Liver (tissue), 9 donors: ENCODE measurements around the gene PGM3. TPM values are rescaled to one million over a fixed set of nuclear protein-coding genes. Genes with fewer than 3 reads are reported as not detected.

Experiments
- DNase-seq: peaks from one replicate; pipeline ENCODE4 v3.0.0-alpha.2; 2017; ENCODE audit warnings: low spot score
- H3K27ac ChIP-seq, 2 donors: one replicate each; pipeline ENCODE4 v1.7.0; 2013; ENCODE audit warnings: inconsistent platforms in 2 of 2, low read length in 2 of 2, control low read depth in 1 of 2, low read depth in 1 of 2, mild to moderate bottlenecking in 1 of 2
- H3K27me3 ChIP-seq, 4 donors: one replicate each; pipeline versions ENCODE4 v1.6.1 to v1.7.0; 2013; ENCODE audit warnings: low read length in 3 of 4, inconsistent platforms in 1 of 4, mild to moderate bottlenecking in 1 of 4, moderate library complexity in 1 of 4; ENCODE audit not compliant: control insufficient read depth in 4 of 4, insufficient read depth in 4 of 4
- H3K36me3 ChIP-seq, 4 donors: one replicate each; pipeline versions ENCODE4 v1.6.1 to v1.7.0; 2013; ENCODE audit warnings: low read length in 3 of 4, mild to moderate bottlenecking in 3 of 4, low read depth in 1 of 4, moderate library complexity in 1 of 4; ENCODE audit not compliant: control insufficient read depth in 4 of 4, insufficient read depth in 3 of 4
- H3K4me1 ChIP-seq, 4 donors: one replicate each; pipeline versions ENCODE4 v1.6.1 to v1.7.0; 2013; ENCODE audit warnings: low read length in 3 of 4, mild to moderate bottlenecking in 3 of 4, moderate library complexity in 1 of 4; ENCODE audit not compliant: control insufficient read depth in 4 of 4, insufficient read depth in 4 of 4
- H3K4me3 ChIP-seq, 3 donors: one replicate each; pipeline versions ENCODE4 v1.6.1 to v1.7.0; 2013; ENCODE audit warnings: low read length in 3 of 3, control low read depth in 1 of 3, low read depth in 1 of 3, mild to moderate bottlenecking in 1 of 3
- H3K9ac ChIP-seq, 2 donors: one replicate each; pipeline ENCODE4 v1.7.0; 2013; ENCODE audit warnings: low read length in 2 of 2, mild to moderate bottlenecking in 2 of 2, moderate library complexity in 2 of 2, control low read depth in 1 of 2, low read depth in 1 of 2
- H3K9me3 ChIP-seq, 4 donors: one replicate each; pipeline versions ENCODE4 v1.6.1 to v1.7.0; 2013; ENCODE audit warnings: low read length in 3 of 4; ENCODE audit not compliant: control insufficient read depth in 4 of 4
- CTCF ChIP-seq: fragments of 150-350 bp; IDR thresholded peaks from 2 replicates; pipeline ENCODE4 v1.5.1; 2017; ENCODE audit warnings: improper control_type of control experiment, low read depth, low read length; ENCODE audit not compliant: missing input control
- FOXA1 ChIP-seq: IDR thresholded peaks from 2 replicates; pipeline ENCODE4 v1.6.1; 2016; ENCODE audit warnings: antibody characterized with exemption
- GABPA ChIP-seq, 2 donors: IDR thresholded peaks in 1 of 2; conservative IDR thresholded peaks in 1 of 2; 2 replicates each; pipeline ENCODE4 v1.6.1; 2016; ENCODE audit warnings: antibody characterized with exemption in 2 of 2, mild to moderate bottlenecking in 1 of 2, moderate library complexity in 1 of 2
- HNF4A ChIP-seq, 2 donors: conservative IDR thresholded peaks; 2 replicates each; pipeline ENCODE4 v1.6.1; 2016; ENCODE audit warnings: antibody characterized with exemption in 2 of 2, mild to moderate bottlenecking in 2 of 2
- HNF4G ChIP-seq: IDR thresholded peaks from 2 replicates; pipeline ENCODE4 v1.6.1; 2016; ENCODE audit warnings: antibody characterized with exemption
- JUND ChIP-seq, 2 donors: IDR thresholded peaks; 2 replicates each; pipeline ENCODE4 v1.6.1; 2016; ENCODE audit warnings: antibody characterized with exemption in 2 of 2
- MAX ChIP-seq: IDR thresholded peaks from 2 replicates; pipeline ENCODE4 v1.6.1; 2016; ENCODE audit warnings: antibody characterized with exemption
- NR2F2 ChIP-seq: IDR thresholded peaks from 2 replicates; pipeline ENCODE4 v1.6.1; 2016; ENCODE audit warnings: antibody characterized with exemption
- RAD21 ChIP-seq, 2 donors: IDR thresholded peaks; 2 replicates each; pipeline ENCODE4 v1.6.1; 2016; ENCODE audit warnings: antibody characterized with exemption in 2 of 2, mild to moderate bottlenecking in 2 of 2
- REST ChIP-seq: IDR thresholded peaks from 2 replicates; pipeline ENCODE4 v1.6.1; 2016; ENCODE audit warnings: antibody characterized with exemption, mild to moderate bottlenecking
- SP1 ChIP-seq: IDR thresholded peaks from 2 replicates; pipeline ENCODE4 v1.6.1; 2018; ENCODE audit warnings: antibody characterized with exemption, mild to moderate bottlenecking
- YY1 ChIP-seq: IDR thresholded peaks from 2 replicates; pipeline ENCODE4 v1.6.1; 2016; ENCODE audit warnings: antibody characterized with exemption, mild to moderate bottlenecking
- ZBTB33 ChIP-seq: IDR thresholded peaks from 2 replicates; pipeline ENCODE4 v1.6.1; 2016; ENCODE audit warnings: antibody characterized with exemption
- WGBS: extraction: QIAGEN DNeasy Blood & Tissue Kit; methylation state at CpG from one replicate; pipeline ENCODE4 v1.1.7; 2013; 5-methylcytosine and 5-hydroxymethylcytosine counted together
- polyA plus RNA-seq, 2 donors: library from polyadenylated mRNA; stranded (reverse) in 1 of 2; unstranded in 1 of 2; fragments of 200-250 nt in 1 of 2; fragments of >200 nt in 1 of 2; fragmentation: Nextera tagmentation in 1 of 2; extraction: Ambion mirVana in 1 of 2; gene quantifications; one replicate each; pipeline versions ENCODE4 v1.2.1 to v1.2.3, GENCODE V29; 2013 to 2015
- total RNA-seq, 2 donors: library from RNA; depleted of rRNA; stranded (reverse); fragments of >200 nt; gene quantifications; one replicate each; pipeline ENCODE4 v1.2.3, GENCODE V29; 2014
- donor health status: healthy.
- donor health status: healthy.
- donor health status: healthy.
- donor health status: healthy.
- donor health status: healthy.

Gene PGM3
- total and polyA plus RNA-seq, 4 donors: 14.7 to 61.1 (median 26.0) TPM

- no peaks in the 10 kb centered on the region for H3K27me3 ChIP-seq
- H3K27ac ChIP-seq: no peak overlapping the region
- H3K9me3 ChIP-seq: no peaks in the 10 kb centered on the region
- no peak overlapping the region for H3K9ac ChIP-seq
- no peaks in the 10 kb centered on the region for H3K4me1 ChIP-seq
- TF ChIP-seq SP1 (no peak), MAX (no peak), HNF4G (no peak)
- WGBS: 99% methylated on average over 2 of the region's 2 CpGs
- DNase-seq: no peak
- no peak overlapping the region for H3K4me3 ChIP-seq
- H3K36me3 ChIP-seq: peaks cover 11 to 69% (median 41%) of the 10 kb centered on the region in 4 donors
Observed at GRCh38 chr6:83127976-83128375, 65.1 kb downstream of the PGM3 start.

DNA sequence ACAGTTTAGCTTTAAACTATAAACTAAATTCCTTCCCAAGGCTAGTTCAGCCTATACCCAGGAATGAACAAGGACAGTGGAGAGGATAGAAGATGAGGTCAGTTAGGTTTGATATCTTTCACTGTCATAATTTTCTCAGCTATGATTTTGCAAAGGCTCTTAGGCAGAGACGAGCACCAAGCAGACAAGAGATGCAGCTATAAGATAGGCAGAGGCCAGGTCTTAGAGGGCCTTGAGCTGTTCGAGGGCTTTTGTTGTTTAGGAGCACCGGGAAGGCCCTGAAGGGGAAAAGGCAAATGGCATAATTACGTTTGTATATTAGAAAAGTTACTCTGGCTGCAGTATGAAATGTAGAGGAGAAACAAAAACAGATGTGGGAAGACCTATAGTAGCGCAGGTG is 65.8 kb downstream of the PGM3 start:
- Histone ChIP-seq H3K9ac (no peak overlapping the region), H3K27ac (no peak overlapping the region), H3K4me1 (no peaks in the 10 kb centered on the region), H3K9me3 (no peaks in the 10 kb centered on the region), H3K4me3 (no peak overlapping the region), H3K36me3 (peaks cover 11 to 68% (median 41%) of the 10 kb centered on the region in 4 donors), H3K27me3 (no peaks in the 10 kb centered on the region)
- WGBS: 97% methylated on average over 5 of the region's 5 CpGs
- TF ChIP-seq SP1 (no peak), HNF4A (conservative IDR thresholded peaks at IDR 0.05) (no peak), CTCF (no peak), RAD21 (IDR thresholded peaks at IDR 0.05) (no peak), FOXA1 (no peak), YY1 (no peak), MAX (no peak), REST (no peak), ZBTB33 (no peak), GABPA (IDR thresholded peaks at IDR 0.05 in 1 of 2, conservative IDR thresholded peaks at IDR 0.05 in 1 of 2) (no peak), JUND (IDR thresholded peaks at IDR 0.05) (no peak), HNF4G (no peak), NR2F2 (no peak)
- DNase-seq: no peak
